Bone marrow (tissue), 2 donors: ENCODE results near the gene ZNF316.

Experiments used
- DNase-seq, 2 donors: peaks; one replicate each; lab custom pipeline; 2025; lab: John Stamatoyannopoulos, UW

ZNF316 gene

DNA sequence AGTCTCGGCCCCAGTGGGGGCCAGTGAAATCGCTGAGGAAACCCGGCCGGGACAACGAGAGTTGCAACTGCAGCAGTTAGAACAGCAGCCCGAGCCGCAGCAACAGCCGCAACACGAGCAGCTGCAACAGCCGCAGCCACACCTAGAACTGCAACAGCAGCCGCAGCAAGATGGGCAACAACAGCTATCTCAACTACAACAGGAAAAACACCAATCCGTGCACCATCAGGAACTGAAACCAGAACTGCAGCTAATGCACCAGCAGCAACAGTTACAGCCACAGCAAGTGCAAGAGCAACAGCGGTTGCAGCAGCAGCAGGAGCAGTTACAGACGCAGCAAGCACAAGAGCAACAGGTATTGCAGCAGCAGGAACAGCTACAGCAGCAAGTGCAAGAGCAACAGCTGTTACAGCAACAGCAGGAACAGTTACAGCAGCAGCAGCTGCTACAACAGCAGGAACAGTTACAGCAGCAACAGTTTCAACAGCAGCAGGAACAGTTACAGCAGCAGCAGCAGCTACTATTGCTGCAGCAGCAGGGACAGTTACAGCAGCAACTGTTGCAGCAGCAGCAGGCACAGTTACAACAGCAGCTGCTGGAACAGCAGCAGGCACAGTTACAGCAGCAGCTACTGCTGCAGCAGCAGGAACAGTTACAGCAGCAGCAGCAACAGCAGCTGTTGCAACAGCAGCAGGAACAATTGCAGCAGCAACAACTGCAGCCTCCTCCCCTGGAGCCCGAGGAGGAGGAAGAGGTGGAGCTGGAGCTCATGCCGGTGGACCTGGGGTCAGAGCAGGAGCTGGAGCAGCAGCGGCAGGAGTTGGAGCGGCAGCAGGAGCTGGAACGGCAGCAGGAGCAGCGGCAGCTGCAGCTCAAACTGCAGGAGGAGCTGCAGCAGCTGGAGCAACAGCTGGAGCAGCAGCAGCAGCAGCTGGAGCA, 15.7 kb upstream of the ZNF316 start:
- DNase-seq, result no peak

DNA sequence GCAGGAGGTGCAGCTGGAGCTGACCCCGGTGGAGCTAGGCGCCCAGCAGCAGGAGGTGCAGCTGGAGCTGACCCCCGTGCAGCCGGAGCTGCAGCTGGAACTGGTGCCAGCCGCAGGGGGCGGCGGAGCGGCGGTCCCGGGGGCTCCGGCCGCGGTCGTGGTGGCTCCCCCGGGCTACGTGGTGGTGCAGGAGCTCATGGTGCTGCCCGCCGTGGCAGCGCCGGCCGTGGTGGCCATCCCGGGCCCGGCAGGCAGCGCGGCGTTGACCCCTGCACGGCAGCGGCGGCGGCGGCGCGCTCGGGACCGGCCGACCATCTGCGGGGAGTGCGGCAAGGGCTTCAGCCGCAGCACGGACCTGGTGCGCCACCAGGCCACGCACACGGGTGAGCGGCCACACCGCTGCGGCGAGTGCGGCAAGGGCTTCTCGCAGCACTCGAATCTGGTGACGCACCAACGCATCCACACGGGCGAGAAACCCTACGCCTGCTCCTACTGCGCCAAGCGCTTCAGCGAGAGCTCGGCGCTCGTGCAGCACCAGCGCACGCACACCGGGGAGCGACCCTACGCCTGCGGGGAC, 14.9 kb upstream of the ZNF316 start:
- DNase-seq, result no peak

DNA sequence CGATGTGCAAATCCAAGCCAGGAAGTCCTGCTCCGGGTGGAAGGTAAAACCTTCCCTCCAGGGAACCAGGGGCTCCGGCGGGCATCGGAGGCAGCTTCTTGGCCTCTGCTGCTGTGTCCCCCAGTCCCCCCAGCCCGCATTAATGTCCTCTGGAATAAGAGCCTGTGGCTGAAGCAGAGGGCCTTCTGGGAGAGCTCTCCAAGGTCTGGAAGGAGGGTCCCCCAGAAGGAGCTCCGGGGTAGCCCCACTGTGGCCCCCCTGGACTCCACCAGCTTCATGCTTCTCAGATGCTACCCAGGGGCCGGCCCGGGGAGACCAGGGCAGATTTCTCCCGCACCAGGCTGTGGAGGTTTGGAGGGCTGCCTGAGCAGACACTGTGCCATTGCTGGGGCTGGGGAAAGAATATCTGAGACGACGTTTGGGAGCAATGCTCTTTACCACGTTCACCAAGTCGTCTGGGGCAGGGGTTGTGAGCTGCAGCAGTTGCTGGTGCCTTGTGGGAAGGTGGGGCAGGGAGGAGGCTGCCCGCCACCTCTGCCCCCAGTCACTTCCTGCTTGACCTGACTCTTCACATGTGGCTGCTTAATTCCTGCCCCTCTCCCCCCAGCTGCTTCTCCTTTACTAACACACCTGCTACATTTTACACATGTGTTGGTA, 13.4 kb upstream of the ZNF316 start:
- DNase-seq, result no peak

DNA sequence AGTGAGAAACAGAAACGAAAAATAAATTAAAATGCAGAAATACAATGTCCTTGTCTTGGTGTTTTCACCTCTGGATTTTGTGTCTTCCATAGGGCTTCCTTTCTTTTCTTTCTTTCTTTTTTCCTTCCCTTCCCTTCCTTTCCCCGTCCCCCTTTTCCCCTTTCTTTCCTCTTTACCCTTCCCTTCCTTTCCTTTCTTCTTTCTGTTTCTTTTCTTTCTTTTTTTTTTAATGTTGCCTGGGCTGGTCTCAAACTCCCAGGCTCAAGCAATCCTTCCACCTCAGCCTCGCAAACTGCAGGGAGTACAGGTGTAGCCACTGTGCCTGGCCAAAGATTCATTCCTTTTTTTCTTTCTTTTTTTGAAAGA, 12.9 kb upstream of the ZNF316 start:
- DNase-seq, result no peak

DNA sequence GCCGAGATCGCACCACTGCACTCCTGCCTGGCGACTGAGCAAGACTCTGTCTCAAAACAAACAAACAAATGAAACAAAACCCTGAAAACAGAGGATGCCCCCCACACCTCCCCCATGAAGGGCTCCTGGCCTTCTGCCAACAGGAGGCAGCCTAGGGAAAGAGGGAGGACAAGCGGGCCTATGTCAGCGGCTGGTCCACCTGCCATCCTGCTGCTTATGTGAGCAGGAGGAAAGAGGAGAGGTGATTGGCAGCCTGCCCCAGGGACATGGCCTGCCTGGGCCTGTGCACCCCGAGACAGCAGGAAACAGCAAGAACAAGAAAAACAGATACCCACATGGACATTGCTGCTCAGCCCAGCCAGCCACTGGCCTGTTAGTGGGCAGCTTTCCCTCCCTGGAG, 9.1 kb upstream of the ZNF316 start:
- no peak for DNase-seq

- no peak for DNase-seq
Observed at GRCh38 chr7:6630007-6630849, 6.9 kb upstream of the ZNF316 start.

- no peak for DNase-seq
Observed at GRCh38 chr7:6631605-6632004, 5.5 kb upstream of the ZNF316 start.

DNA sequence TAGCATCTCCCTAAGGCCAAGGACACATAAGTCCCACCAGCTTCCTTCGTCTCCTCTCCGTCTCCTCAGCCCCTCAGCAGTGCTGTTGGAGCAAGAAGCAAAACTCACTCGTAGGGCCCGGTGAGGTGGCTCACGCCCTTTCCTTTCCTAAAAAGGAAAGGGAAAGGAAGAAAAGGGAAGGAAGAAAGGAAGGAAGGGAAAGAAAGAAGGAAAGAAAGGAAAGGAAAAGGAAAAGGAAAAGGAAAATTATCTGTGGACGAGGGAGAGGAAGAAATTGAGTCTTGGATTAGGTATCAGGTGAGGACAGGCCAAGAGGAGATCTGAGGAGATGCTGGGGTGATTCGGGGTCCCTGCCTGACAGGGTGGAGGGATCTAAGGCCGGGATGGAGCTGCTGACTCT, 3.1 kb upstream of the ZNF316 start:
- DNase-seq, result no peak

- peak in 1 of 2 donors; percentile 22 for DNase-seq
Observed at GRCh38 chr7:6634971-6635370, 2.1 kb upstream of the ZNF316 start.

DNA sequence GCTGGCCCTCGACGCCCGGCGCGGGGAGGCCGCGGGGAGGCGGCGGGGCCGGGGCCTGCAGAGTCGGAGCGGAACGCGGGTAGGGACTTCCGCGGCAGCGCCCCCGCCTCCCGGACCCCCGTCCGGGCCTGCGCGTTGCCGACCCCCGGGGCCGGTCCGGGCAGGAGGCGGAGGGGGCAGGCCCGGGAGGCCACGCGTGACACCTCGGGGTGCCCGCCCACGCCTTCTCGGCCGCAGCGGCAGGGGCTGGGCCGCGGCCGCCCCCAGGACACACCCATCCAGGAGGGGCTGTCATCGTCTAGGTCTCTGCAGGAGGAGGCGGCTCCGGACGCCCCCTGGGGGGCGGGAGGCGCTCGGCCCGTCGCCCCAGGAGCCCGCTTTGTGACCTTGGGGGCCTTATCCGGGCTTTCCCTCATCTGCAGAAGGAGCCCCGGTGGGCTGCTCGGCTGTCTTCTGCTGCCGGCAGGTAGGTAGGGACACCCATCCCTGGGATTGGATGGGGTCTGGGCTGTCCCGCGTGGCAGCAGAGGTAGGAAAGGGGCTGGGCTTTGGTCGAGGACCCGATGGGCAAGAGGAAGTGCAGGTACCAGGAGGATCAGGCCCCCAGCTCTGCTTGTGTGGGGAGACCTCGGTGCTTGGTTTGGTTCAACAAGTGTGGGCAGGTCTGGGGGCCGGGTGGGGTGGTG, 569 bp downstream of the ZNF316 start:
- no peak for DNase-seq

DNA sequence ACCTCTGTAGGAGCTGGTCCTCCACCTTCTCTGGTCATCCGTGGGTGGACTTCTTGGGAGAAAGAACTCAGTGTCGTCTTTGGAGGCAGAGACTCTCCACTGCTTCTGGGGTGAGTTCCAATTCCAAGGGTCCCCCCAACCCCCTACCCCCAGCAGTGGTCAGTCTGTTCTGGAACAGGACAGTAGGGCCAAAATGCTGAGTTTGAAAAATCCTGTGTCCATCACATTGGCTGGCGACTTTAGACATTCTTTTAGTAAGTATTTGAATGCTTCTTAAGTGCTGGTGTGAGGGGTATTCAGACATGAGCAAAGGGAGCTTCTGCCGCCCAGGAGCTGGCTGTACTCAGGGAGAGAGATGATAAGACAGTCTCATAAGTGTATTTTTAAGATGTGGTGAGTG, 1.9 kb downstream of the ZNF316 start:
- DNase-seq, result no peak

- no peak for DNase-seq
Observed at GRCh38 chr7:6639627-6640026, 2.5 kb downstream of the ZNF316 start.

DNA sequence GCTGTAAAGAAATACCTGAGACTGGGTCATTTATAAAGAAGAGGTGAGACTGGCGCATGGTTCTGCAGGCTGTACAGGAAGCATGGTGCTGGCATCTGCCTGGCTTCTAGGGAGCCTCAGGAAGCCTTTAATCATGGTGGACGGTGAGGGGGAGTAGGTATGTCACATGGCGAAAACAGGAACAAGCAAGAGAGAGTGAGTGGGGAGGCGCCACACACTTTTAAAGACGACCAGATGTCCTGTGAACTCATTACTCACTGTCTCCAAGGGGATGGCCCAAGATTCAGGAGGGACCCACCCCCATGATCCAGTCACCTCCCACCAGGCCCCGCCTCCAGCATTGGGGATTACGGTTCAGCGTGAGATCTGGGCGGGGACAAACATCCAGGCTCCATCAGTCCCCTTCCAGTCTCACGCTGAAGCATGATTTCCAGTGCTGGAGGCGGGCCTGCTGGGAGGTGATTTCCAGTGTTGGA, 3.2 kb downstream of the ZNF316 start:
- no peak for DNase-seq

DNA sequence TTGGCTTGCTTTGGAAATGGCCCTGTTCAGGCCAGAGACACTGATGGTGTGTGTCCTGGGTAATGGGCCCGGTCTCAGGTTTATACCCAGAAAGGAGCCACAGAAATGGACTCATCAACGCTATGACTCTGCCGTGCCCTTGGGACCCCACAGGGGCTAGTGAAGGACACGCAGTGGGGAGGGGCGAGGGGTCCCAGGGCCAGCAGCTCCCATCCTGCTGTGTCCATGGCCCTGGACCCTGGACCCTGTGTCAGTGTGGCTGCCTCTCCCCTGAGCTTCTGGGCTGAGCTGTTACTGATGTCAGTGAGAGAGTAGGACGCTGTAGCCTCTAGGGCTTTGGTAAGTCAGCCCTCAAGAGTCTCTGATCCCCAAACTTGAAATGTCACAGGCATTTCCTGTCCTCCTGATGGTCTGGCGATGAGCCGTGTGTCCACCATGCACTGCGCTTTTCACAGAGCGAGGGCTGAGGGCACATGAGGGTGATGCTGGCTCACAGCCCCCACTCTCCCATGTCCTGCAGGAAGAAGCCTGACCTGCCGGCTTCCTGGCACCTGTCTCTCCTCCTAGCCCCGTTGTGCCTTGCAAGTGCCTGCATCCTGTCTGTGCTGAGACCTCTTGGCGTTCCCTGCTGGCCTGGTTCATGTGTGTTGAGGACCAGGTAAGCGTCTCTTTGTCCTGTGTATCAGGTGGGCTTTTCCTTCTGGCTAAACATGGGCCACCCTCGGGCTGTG, 4.4 kb downstream of the ZNF316 start:
- no peak for DNase-seq

DNA sequence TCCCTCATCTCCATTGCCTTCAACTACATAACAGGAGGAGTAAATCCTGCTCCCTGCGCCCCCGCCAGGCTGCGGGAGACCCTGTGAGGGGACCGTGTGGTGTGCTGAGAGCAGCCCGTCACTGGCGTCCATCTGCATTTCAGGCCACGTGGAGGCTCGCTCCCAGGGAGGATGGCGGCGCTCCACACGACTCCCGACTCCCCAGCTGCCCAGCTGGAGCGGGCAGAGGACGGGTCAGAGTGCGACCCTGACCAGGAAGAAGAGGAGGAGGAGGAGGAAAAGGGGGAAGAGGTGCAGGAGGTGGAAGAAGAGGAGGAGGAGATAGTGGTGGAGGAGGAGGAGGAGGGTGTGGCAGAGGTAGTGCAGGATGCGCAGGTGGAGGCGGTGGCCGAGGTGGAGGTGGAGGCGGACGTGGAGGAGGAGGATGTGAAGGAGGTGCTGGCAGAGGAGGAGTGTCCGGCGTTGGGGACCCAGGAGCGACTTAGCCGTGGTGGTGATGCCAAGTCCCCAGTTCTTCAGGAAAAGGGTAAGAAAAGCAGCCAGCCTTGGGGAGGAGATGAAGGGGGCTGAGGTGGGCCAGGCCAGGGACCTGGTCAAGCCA, 5.2 kb downstream of the ZNF316 start:
- DNase-seq, result no peak

GRCh38 chr7:6642861-6643640, 5.9 kb downstream of the ZNF316 start:
- DNase-seq, result no peak

GRCh38 chr7:6643915-6644625, 7.0 kb downstream of the ZNF316 start:
- no peak for DNase-seq

GRCh38 chr7:6644728-6645127, 7.6 kb downstream of the ZNF316 start:
- no peak for DNase-seq

DNA sequence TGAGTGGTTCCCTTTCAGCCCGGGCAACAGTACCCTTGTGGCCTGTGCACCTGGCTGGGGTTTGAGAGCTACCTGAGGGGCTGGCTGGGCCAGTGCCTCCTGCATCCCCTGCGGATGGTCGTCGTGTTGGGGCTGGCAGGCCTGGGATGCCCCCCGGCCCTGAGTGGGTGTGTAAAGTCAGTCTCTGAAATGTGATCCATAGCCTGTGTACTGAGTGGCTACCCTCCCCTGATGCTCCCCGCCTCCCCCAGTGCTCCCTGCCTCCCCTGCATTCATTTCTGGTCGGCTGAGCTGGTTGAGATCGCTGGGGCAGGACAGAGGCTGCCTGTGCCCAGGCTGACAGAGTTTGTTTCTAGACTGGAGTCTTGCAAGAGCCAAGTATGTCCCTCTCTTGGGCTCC, 9.3 kb downstream of the ZNF316 start:
- DNase-seq, result no peak
